ENCODE measurements around the gene EIF4B.

The EIF4B gene

DNA sequence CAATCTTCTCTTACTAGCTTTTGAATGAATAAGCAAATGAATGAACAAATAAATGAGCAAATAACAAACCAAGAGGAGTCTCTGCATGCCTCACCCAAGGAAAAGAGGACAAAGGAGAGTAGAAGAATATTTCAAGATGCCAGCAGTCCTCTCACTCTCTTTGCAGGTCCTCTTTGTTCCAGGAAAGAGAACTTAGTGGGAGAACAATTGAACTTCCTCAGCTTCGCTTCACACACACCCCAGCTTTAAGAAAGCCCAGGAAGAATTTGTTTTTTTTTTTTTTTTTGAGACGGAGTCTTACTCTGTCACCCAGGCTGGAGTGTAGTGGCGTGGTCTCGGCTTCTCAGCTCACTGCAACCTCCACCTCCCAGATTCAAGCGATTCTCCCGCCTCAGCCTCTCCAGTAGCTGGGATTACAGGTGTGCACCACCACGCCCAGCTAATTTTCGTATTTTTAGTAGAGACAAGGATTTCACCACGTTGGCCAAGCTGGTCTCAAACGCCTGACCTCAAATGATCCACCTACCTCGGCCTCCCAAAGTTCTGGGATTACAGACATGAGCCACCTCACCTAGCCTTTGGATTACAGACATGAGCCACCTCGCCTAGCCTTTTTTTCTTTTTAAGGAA lies 37.0 kb upstream of the EIF4B start:
- H3K27me3 ChIP-seq (ENCODE audit: insufficient read depth, poor library complexity, severe bottlenecking) = no peaks in the 10 kb centered on the region

DNA sequence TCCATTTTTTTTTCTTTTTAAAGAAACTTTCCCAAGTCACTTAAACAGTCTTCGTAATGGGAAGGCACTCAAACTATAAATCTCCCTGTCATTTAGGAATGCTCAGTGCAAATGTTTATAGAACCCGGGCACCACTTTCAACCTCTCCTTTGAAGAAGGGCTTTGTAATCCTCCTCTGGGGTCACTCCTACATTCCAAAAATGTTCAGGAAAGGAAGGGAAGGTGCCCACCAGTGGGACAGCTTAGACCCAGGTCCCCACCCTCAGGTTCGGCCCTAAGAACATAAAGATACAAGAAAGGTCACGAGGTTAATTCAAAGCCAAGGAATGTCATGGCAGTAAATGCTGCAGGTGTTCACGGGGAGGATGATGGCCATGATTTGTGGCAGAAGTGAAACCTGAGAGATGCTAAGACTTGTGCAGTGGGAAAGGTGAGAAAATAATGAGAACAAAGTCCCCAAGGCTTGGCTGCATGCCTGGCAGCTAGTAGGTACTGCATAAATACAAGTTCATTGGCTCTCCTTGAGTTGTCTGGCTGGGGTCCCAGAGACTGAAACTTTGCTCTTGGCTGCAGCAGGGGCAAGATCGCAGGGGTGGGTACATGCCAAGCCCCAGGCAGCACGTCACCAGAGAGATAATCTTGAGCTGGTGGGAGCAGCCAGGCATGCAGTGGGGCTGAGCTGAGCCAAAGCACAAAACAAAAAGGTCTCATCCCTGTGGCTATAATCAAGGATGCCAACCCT lies 36.3 kb upstream of the EIF4B start:
- ATAC-seq (ENCODE audit: low read depth) = no peak
- no peak overlapping the region for H3K4me3 ChIP-seq (ENCODE audit: severe bottlenecking)

More for the DNA sequence above, 37.0 kb upstream of the EIF4B start:
- Histone ChIP-seq H3K36me3 (ENCODE audit: low read depth) (no peaks in the 10 kb centered on the region), H3K4me3 (ENCODE audit: severe bottlenecking) (no peak overlapping the region), H3K9me3 (ENCODE audit: severe bottlenecking) (no peaks in the 10 kb centered on the region), H3K4me1 (ENCODE audit: insufficient read depth, poor library complexity, severe bottlenecking) (peaks cover 22% of the 10 kb centered on the region), H3K27ac (ENCODE audit: poor library complexity, severe bottlenecking) (peak overlapping the region; percentile 94)
- TF ChIP-seq, protein P1, sequence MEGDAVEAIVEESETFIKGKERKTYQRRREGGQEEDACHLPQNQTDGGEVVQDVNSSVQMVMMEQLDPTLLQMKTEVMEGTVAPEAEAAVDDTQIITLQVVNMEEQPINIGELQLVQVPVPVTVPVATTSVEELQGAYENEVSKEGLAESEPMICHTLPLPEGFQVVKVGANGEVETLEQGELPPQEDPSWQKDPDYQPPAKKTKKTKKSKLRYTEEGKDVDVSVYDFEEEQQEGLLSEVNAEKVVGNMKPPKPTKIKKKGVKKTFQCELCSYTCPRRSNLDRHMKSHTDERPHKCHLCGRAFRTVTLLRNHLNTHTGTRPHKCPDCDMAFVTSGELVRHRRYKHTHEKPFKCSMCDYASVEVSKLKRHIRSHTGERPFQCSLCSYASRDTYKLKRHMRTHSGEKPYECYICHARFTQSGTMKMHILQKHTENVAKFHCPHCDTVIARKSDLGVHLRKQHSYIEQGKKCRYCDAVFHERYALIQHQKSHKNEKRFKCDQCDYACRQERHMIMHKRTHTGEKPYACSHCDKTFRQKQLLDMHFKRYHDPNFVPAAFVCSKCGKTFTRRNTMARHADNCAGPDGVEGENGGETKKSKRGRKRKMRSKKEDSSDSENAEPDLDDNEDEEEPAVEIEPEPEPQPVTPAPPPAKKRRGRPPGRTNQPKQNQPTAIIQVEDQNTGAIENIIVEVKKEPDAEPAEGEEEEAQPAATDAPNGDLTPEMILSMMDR (IDR thresholded peaks at IDR 0.05; ENCODE audit: poor library complexity, severe bottlenecking) = no peak
- no peak for ATAC-seq (ENCODE audit: low read depth)
- DNase-seq (ENCODE audit: low spot score) = no peak

DNA sequence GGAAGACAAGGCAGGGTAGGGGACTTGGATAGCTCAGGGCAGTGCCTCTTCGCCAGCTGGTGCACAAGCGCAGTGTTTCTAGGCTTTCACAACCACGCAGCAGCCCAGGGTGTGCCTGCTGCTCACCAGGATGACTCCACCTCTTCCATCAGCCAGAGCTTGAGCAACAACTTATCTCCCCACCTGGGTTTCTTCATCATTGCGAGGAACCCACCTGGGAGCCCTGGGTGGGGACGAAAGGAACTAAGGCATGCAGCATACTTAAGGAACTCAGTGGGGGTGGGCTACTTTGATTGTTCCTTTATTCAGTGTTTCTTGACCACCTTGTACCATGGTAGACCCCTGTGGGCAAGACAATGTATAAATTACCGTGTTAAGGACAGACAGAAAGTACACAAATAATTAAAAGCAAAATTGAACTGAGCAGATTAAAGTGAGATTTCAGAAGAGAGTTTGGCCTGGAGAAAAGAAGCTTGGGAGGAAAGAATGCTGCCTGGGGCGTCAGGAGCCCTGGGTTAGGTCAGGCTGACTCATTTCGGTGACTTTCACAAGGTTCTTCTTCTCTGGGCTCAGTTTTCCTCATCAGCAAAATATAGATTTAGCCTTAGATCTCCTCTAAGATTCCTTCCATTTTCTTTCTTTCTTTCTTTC lies 34.5 kb upstream of the EIF4B start:
- peak; percentile 90 for ATAC-seq (ENCODE audit: low read depth)
- TF ChIP-seq, protein P1 (IDR thresholded peaks at IDR 0.05; ENCODE audit: poor library complexity, severe bottlenecking) = no peak

More for the DNA sequence above, 36.3 kb upstream of the EIF4B start:
- peaks cover 22% of the 10 kb centered on the region for H3K4me1 ChIP-seq (ENCODE audit: insufficient read depth, poor library complexity, severe bottlenecking)
- no peaks in the 10 kb centered on the region for H3K36me3 ChIP-seq (ENCODE audit: low read depth)
- TF ChIP-seq, protein P1 (IDR thresholded peaks at IDR 0.05; ENCODE audit: poor library complexity, severe bottlenecking) = no peak
- no peaks in the 10 kb centered on the region for H3K9me3 ChIP-seq (ENCODE audit: severe bottlenecking)
- DNase-seq (ENCODE audit: low spot score) = no peak
- H3K27ac ChIP-seq (ENCODE audit: poor library complexity, severe bottlenecking) = peak overlapping the region; percentile 94
- no peaks in the 10 kb centered on the region for H3K27me3 ChIP-seq (ENCODE audit: insufficient read depth, poor library complexity, severe bottlenecking)

DNA sequence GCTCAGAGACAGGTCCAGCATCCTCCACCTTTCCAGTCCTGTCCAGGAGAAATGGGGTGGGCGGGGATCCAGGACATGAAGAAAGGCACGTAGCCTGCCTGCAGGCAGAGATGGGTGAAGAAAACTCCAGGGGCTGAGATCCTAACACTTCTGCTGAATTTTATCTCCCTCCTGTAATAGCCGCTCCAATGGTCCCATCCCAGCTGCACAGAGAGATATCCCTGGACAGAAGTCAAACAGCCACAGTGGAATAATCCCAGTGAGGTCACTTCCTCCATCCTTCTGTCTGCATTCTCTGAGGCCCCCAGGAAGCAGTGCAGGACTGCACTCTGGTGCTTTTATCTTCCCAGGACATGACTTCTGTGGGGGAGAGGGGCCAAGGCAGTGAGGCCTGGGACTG lies 31.1 kb upstream of the EIF4B start:
- Histone ChIP-seq H3K27ac (ENCODE audit: poor library complexity, severe bottlenecking) (peak overlapping the region; percentile 12), H3K9me3 (ENCODE audit: severe bottlenecking) (no peaks in the 10 kb centered on the region), H3K36me3 (ENCODE audit: low read depth) (no peaks in the 10 kb centered on the region), H3K4me1 (ENCODE audit: insufficient read depth, poor library complexity, severe bottlenecking) (peaks cover 17% of the 10 kb centered on the region), H3K27me3 (ENCODE audit: insufficient read depth, poor library complexity, severe bottlenecking) (no peaks in the 10 kb centered on the region), H3K4me3 (ENCODE audit: severe bottlenecking) (no peak overlapping the region)
- TF ChIP-seq, protein P1 (IDR thresholded peaks at IDR 0.05; ENCODE audit: poor library complexity, severe bottlenecking) = no peak
- no peak for ATAC-seq (ENCODE audit: low read depth)
- DNase-seq (ENCODE audit: low spot score) = no peak

More for the DNA sequence above, 34.5 kb upstream of the EIF4B start:
- Histone ChIP-seq H3K27me3 (ENCODE audit: insufficient read depth, poor library complexity, severe bottlenecking) (no peaks in the 10 kb centered on the region), H3K4me3 (ENCODE audit: severe bottlenecking) (no peak overlapping the region), H3K9me3 (ENCODE audit: severe bottlenecking) (no peaks in the 10 kb centered on the region), H3K27ac (ENCODE audit: poor library complexity, severe bottlenecking) (peak overlapping the region; percentile 94), H3K36me3 (ENCODE audit: low read depth) (no peaks in the 10 kb centered on the region), H3K4me1 (ENCODE audit: insufficient read depth, poor library complexity, severe bottlenecking) (peaks cover 22% of the 10 kb centered on the region)
- DNase-seq (ENCODE audit: low spot score) = peak; percentile 84

Data from RWPE2 (cell line).